Spleen (tissue), 11 donors: Measurements from ENCODE around the gene ANAPC7. TPM values are rescaled to one million over a fixed set of nuclear protein-coding genes. Genes with fewer than 3 reads are reported as not detected.
"Not testable (repeated sequence)": the region's sequence is repeated elsewhere in the genome, so short reads cannot be mapped to it uniquely, and the experiment has no call there.

Experiments
- DNase-seq: peaks from one replicate; pipeline ENCODE4 v3.0.0-alpha.2; 2020
- H3K27ac ChIP-seq, 8 donors: fragments of 200-600 bp; sonication (generic) in 7 of 8; 1 replicate in 4 of 8; 2 replicates in 4 of 8; pipeline versions ENCODE4 v1.5.0 to v1.8.0; 2016 to 2021; ENCODE audit warnings: inconsistent platforms in 4 of 8, mild to moderate bottlenecking in 4 of 8, moderate library complexity in 1 of 8
- H3K27me3 ChIP-seq, 7 donors: fragments of 200-600 bp; sonication (generic) in 6 of 7; replicated peaks in 1 of 7; 1 replicate in 4 of 7; 2 replicates in 3 of 7; pipeline versions ENCODE4 v1.5.0 to v1.8.0; 2016 to 2021; ENCODE audit warnings: inconsistent platforms in 3 of 7, mild to moderate bottlenecking in 1 of 7
- H3K36me3 ChIP-seq, 6 donors: fragments of 200-600 bp; sonication (generic) in 5 of 6; 1 replicate in 4 of 6; 2 replicates in 2 of 6; pipeline versions ENCODE4 v1.5.0 to v1.8.0; 2016 to 2021; ENCODE audit warnings: inconsistent platforms in 2 of 6
- H3K4me1 ChIP-seq, 6 donors: fragments of 200-600 bp; sonication (generic) in 5 of 6; 1 replicate in 3 of 6; 2 replicates in 3 of 6; pipeline versions ENCODE4 v1.5.0 to v1.8.0; 2016 to 2021; ENCODE audit warnings: inconsistent platforms in 3 of 6
- H3K4me3 ChIP-seq, 8 donors: fragments of 200-600 bp; sonication (generic) in 7 of 8; 1 replicate in 4 of 8; 2 replicates in 4 of 8; pipeline versions ENCODE4 v1.5.0 to v1.8.0; 2016 to 2021; ENCODE audit warnings: inconsistent platforms in 4 of 8, mild to moderate bottlenecking in 4 of 8, moderate library complexity in 2 of 8
- H3K9me3 ChIP-seq, 8 donors: fragments of 200-600 bp; sonication (generic) in 7 of 8; 1 replicate in 4 of 8; 2 replicates in 4 of 8; pipeline versions ENCODE4 v1.5.0 to v1.8.0; 2016 to 2021; ENCODE audit warnings: inconsistent platforms in 4 of 8
- CTCF ChIP-seq, 11 experiments: fragments of 200-600 bp in 7 of 11; fragments of 450-650 bp in 4 of 11; sonication (generic) in 4 of 11; IDR thresholded peaks in 8 of 11; conservative IDR thresholded peaks in 3 of 11; 1 replicate in 7 of 11; 2 replicates in 4 of 11; pipeline versions ENCODE4 v1.4.0 to v1.8.0; 2016 to 2021; ENCODE audit warnings: antibody characterized with exemption in 11 of 11, inconsistent platforms in 4 of 11, mild to moderate bottlenecking in 1 of 11
- POLR2A ChIP-seq, 3 donors: fragments of 450-650 bp; IDR thresholded peaks; one replicate each; pipeline ENCODE4 v1.5.1; 2017; ENCODE audit warnings: antibody characterized with exemption in 3 of 3, mild to moderate bottlenecking in 1 of 3
- POLR2AphosphoS5 ChIP-seq, 3 donors: sonication (generic); formaldehyde crosslinking; IDR thresholded peaks; one replicate each; pipeline ENCODE4 v1.5.1; 2017; ENCODE audit warnings: antibody characterized with exemption in 3 of 3
- WGBS, 5 donors: extraction: QIAGEN DNeasy Blood & Tissue Kit in 3 of 5; methylation state at CpG; one replicate each; pipeline versions ENCODE4 v1.1.5 to v1.1.7; 2013 to 2018; 5-methylcytosine and 5-hydroxymethylcytosine counted together
- intact Hi-C: fragments of 100-400 bp; cut with DNase I; formaldehyde crosslinking; loops from one replicate; pipeline ENCODE4 v1.15.0; 2023; ENCODE audit warnings: low total_unique reads
- polyA plus RNA-seq, 3 donors: library from polyadenylated mRNA; stranded (reverse); fragments of 200-250 nt; gene quantifications; one replicate each; pipeline ENCODE4 v1.2.1, GENCODE V29; 2013
- total RNA-seq, 7 donors: library from RNA; depleted of rRNA in 3 of 7; stranded (reverse); fragments of >200 nt in 3 of 7; fragmentation: NEBNext Ultra II Directional in 4 of 7; extraction: Animal tissue kit (Norgen Biotek cat#: 25700) in 4 of 7; gene quantifications; one replicate each; pipeline versions ENCODE4 v1.1.0 to v1.2.1, GENCODE V29; 2016 to 2021
- donor health status: healthy with polysubstance abuse.
- donor health status: DM: no; HTN: no; CAD: no; lungs with moderate emphysema.
- donor health status: DM: no; HTN: no; CAD: no.
- donor health status: Bipolar disorder and iron deficiency.
- donor health status: healthy.
- donor health status: DM: no; HTN: no; CAD: no.
- donor health status: DM: yes; HTN: yes; CAD: no.

ANAPC7 gene
- total and polyA plus RNA-seq, 10 donors, result 32.2 to 78.0 (median 50.3) TPM

- H3K9me3 ChIP-seq, result no peaks in the 10 kb centered on the region
- no peak for TF ChIP-seq CTCF (IDR thresholded peaks at IDR 0.05 in 8 of 11, conservative IDR thresholded peaks at IDR 0.05 in 3 of 11)
- TF ChIP-seq POLR2A (IDR thresholded peaks at IDR 0.05), result no peak
- no peak for TF ChIP-seq POLR2AphosphoS5 (IDR thresholded peaks at IDR 0.05)
- H3K36me3 ChIP-seq, result peaks cover 0 to 18% (median 1%) of the 10 kb centered on the region in 6 donors
- DNase-seq, result no peak
- no peak overlapping the region for H3K4me3 ChIP-seq
- H3K27me3 ChIP-seq, result no peaks in the 10 kb centered on the region
- peak overlapping the region in 7 of 8 donors; percentile 19 to 63 (median 51) for H3K27ac ChIP-seq
- peaks cover 0 to 49% (median 16%) of the 10 kb centered on the region in 6 donors for H3K4me1 ChIP-seq
- intact Hi-C loops, result no loop called here
- WGBS, 5 donors, result 47 to 58% (median 53%) methylated on average over 9 to 13 of the region's 13 CpGs
Measured at GRCh38 chr12:110366321-110367142, 37.0 kb downstream of the ANAPC7 start.

GRCh38 chr12:110365489-110366320 is 37.8 kb downstream of the ANAPC7 start:
- intact Hi-C loops, result no loop called here
- Histone ChIP-seq H3K4me1 (peaks cover 0 to 44% (median 8%) of the 10 kb centered on the region in 6 donors), H3K4me3 (no peak overlapping the region), H3K36me3 (peaks cover 0 to 10% (median 0%) of the 10 kb centered on the region in 6 donors), H3K27ac (peak overlapping the region in 4 of 8 donors; percentile 20 to 54 (median 40)), H3K27me3 (no peaks in the 10 kb centered on the region), H3K9me3 (no peaks in the 10 kb centered on the region)
- no peak for TF ChIP-seq POLR2A (IDR thresholded peaks at IDR 0.05)
- no peak for TF ChIP-seq CTCF (IDR thresholded peaks at IDR 0.05 in 8 of 11, conservative IDR thresholded peaks at IDR 0.05 in 3 of 11)
- no peak for TF ChIP-seq POLR2AphosphoS5 (IDR thresholded peaks at IDR 0.05)
- DNase-seq, result no peak
- 47 to 82% (median 77%) methylated on average over 4 to 7 of the region's 7 CpGs for WGBS, 5 donors

GRCh38 chr12:110361216-110361615 is 42.3 kb downstream of the ANAPC7 start:
- H3K4me3 ChIP-seq, result no peak overlapping the region
- no peaks in the 10 kb centered on the region for H3K36me3 ChIP-seq
- TF ChIP-seq POLR2A (IDR thresholded peaks at IDR 0.05), result no peak
- TF ChIP-seq POLR2AphosphoS5 (IDR thresholded peaks at IDR 0.05), result no peak
- no peak for TF ChIP-seq CTCF (IDR thresholded peaks at IDR 0.05 in 8 of 11, conservative IDR thresholded peaks at IDR 0.05 in 3 of 11)
- peaks cover 0 to 15% (median 0%) of the 10 kb centered on the region in 6 donors for H3K4me1 ChIP-seq
- WGBS, 5 donors, result 72 to 97% (median 94%) methylated on average over 1 of the region's 1 CpG
- no peak for DNase-seq
- intact Hi-C loops, result no loop called here
- peak overlapping the region in 6 of 8 donors; percentile 20 to 63 (median 48) for H3K27ac ChIP-seq
- H3K27me3 ChIP-seq, result no peaks in the 10 kb centered on the region
- H3K9me3 ChIP-seq, result no peaks in the 10 kb centered on the region

- WGBS, 5 donors, result 87 to 89% (median 88%) methylated on average over 8 of the region's 8 CpGs
- intact Hi-C loops, H3K4me3 ChIP-seq, H3K9me3 ChIP-seq, H3K27me3 ChIP-seq, H3K27ac ChIP-seq, H3K36me3 ChIP-seq, DNase-seq: not testable (repeated sequence)
- H3K4me1 ChIP-seq, result peaks cover 0 to 26% (median 12%) of the 10 kb centered on the region in 6 donors
Measured at GRCh38 chr12:110358384-110359097, 45.0 kb downstream of the ANAPC7 start.
